NCI-H1092 (cell line): ENCODE data around the gene HNRNPF.
"Not testable (repeated sequence)": the region's sequence is repeated elsewhere in the genome, so short reads cannot be mapped to it uniquely, and the experiment has no call there.

Experiments used
- DNase-seq: peaks from one replicate; lab custom pipeline; 2025; lab: John Stamatoyannopoulos, UW

HNRNPF gene

GRCh38 chr10:43348511-43349312 lies 60.3 kb downstream of the HNRNPF start:
- peak; percentile 49 for DNase-seq

- no peak for DNase-seq
Measured at GRCh38 chr10:43347997-43348396, 61.0 kb downstream of the HNRNPF start.

GRCh38 chr10:43344051-43344450 lies 64.9 kb downstream of the HNRNPF start:
- DNase-seq = no peak

- DNase-seq = no peak
Measured at GRCh38 chr10:43343126-43343525, 65.9 kb downstream of the HNRNPF start.

GRCh38 chr10:43342279-43343125 lies 66.5 kb downstream of the HNRNPF start:
- no peak for DNase-seq

GRCh38 chr10:43341450-43341849 lies 67.5 kb downstream of the HNRNPF start:
- DNase-seq = no peak

- DNase-seq = no peak
Measured at GRCh38 chr10:43340619-43341018, 68.4 kb downstream of the HNRNPF start.

- DNase-seq = no peak
Measured at GRCh38 chr10:43340101-43340500, 68.9 kb downstream of the HNRNPF start.

- DNase-seq = no peak
Measured at GRCh38 chr10:43339136-43339535, 69.8 kb downstream of the HNRNPF start.

GRCh38 chr10:43338117-43338516 lies 70.9 kb downstream of the HNRNPF start:
- no peak for DNase-seq

GRCh38 chr10:43337536-43337935 lies 71.5 kb downstream of the HNRNPF start:
- not testable (repeated sequence) for DNase-seq

- no peak for DNase-seq
Measured at GRCh38 chr10:43336641-43337318, 72.2 kb downstream of the HNRNPF start.

GRCh38 chr10:43336061-43336460 lies 72.9 kb downstream of the HNRNPF start:
- no peak for DNase-seq
